ENCODE results near the gene ETNK2.
"Not testable (repeated sequence)": the region's sequence is repeated elsewhere in the genome, so short reads cannot be mapped to it uniquely, and the experiment has no call there.

ETNK2 gene

DNA sequence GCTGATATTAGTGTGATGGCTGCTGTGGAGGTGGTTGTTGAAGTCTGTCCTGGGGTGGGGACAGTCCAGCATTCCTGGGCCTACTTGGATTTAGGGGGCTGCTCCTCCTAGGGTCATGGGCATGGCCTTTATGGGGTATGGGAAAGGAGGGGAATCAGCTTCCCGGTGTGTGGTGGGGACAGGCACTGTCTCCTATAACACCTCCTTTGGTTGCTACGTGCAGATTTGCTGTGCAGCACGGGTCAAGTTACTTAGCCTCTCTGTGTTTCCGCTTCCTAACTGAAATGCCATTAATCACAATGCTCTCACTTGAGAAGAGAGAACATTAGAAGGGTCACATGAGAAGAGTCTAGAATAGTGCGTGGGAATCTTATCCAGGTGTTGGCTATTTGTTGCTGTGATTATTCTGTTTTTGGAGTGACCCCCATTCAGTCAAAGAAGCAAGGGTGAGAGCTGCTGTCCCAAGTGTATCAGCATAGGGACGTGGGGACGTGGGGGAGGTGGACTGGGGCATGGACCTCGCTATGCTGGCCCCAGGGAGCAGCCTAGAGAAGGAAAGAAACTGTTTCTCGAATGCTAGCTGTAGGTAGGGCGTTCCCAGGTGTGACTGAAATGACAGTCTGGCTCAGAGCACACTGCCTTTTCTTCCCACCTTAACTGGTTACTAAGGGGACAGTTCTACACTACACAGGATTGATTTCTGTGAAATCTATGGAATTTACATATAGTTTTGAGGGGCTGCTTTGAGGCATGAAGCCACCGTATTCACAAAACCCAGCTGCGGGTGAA, 59.0 kb downstream of the ETNK2 start:
- H3K27ac ChIP-seq (ENCODE audit: low read depth, low read length): no peak overlapping the region
- no peaks in the 10 kb centered on the region for H3K9me3 ChIP-seq (ENCODE audit: control insufficient read depth in 5 of 5, low read length in 5 of 5)
- no peak overlapping the region for H3K4me3 ChIP-seq (ENCODE audit: low read depth in 1 of 5, low read length in 5 of 5)
- peaks cover 20 to 68% (median 36%) of the 10 kb centered on the region in 5 donors for H3K4me1 ChIP-seq (ENCODE audit: control insufficient read depth in 5 of 5, insufficient read depth in 5 of 5, low read length in 5 of 5)
- H3K9ac ChIP-seq (ENCODE audit: low read length in 5 of 5): no peak overlapping the region
- H3K36me3 ChIP-seq (ENCODE audit: control insufficient read depth in 5 of 5, insufficient read depth in 5 of 5, low read length in 5 of 5): no peaks in the 10 kb centered on the region
- H3K27me3 ChIP-seq (ENCODE audit: control insufficient read depth in 5 of 5, insufficient read depth in 4 of 5, low read length in 5 of 5): no peaks in the 10 kb centered on the region

DNA sequence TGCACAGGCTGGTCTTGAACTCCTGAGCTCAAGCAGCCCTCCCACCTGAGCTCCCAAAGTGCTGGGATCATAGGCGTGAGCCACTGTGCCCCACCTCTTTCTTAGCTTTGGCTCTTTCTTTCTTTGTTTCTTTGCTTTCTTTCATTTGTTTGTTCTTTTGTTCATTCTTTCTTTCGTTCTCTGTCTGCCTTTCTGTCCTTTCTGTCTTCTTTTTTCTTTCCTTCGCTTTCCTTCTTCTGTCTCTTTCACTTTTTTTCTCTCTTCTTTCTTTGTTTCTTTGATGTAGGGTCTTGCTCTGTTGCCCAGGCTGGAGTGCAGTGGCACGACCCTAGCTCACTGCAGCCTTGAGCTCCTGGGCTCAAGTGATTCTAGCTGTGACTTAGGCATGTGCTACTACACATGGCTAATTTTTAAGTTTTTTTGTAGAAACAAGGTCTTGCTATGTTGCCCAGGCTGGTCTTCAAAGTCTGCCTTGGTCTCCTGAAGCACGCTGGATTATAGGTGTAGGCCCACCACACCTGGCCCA, 60.0 kb downstream of the ETNK2 start:
- peaks cover 27 to 78% (median 44%) of the 10 kb centered on the region in 5 donors for H3K4me1 ChIP-seq (ENCODE audit: control insufficient read depth in 5 of 5, insufficient read depth in 5 of 5, low read length in 5 of 5)
- H3K36me3 ChIP-seq (ENCODE audit: control insufficient read depth in 5 of 5, insufficient read depth in 5 of 5, low read length in 5 of 5): no peaks in the 10 kb centered on the region
- no peak overlapping the region for H3K9ac ChIP-seq (ENCODE audit: low read length in 5 of 5)
- H3K27me3 ChIP-seq (ENCODE audit: control insufficient read depth in 5 of 5, insufficient read depth in 4 of 5, low read length in 5 of 5): no peaks in the 10 kb centered on the region
- H3K9me3 ChIP-seq (ENCODE audit: control insufficient read depth in 5 of 5, low read length in 5 of 5): no peaks in the 10 kb centered on the region
- H3K27ac ChIP-seq (ENCODE audit: low read depth, low read length): no peak overlapping the region
- H3K4me3 ChIP-seq (ENCODE audit: low read depth in 1 of 5, low read length in 5 of 5): no peak overlapping the region

DNA sequence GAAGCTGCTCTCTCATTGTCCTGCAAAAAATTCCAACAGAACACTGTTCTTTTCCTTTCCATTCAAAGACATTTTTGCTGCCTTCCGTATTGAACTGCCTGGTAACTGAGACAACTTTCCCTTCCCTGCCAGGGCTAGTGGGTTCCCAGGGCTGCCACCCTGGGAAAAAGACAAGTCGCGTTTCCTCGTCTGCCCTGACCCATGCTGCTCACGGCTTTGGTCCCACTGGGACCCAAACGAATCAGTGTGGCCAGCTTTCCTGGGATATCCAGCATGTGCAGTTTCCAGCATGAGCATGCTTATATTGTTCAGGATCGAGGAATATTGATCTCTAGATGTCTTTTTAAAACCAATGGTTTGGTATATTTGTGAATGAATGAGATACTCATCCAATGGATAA, 60.8 kb downstream of the ETNK2 start:
- Histone ChIP-seq H3K27ac (ENCODE audit: low read depth, low read length) (no peak overlapping the region), H3K9ac (ENCODE audit: low read length in 5 of 5) (peak overlapping the region in 2 of 5 donors; percentile 28 to 35), H3K4me1 (ENCODE audit: control insufficient read depth in 5 of 5, insufficient read depth in 5 of 5, low read length in 5 of 5) (peaks cover 27 to 81% (median 44%) of the 10 kb centered on the region in 5 donors)

DNA sequence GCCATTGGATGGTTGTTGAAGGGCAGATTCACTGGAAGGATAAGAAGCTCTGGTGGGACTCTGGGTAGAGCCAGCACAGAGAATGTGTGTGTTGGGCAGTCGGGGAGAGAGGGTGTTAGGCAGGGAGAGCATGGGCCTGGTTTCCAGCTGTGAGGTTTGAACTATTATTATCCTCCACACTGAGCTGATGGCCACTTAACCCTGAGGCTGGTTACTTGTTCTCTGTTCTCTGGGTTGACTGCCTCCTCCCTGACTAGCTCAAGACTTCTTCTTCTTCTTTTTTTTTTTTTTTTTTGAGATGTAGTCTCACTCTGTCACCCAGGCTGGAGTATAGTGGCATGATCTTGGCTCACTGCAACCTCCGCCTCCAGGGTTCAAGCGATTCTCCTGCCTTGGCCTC, 61.7 kb downstream of the ETNK2 start:
- not testable (repeated sequence) for H3K27me3 ChIP-seq (ENCODE audit: control insufficient read depth in 5 of 5, insufficient read depth in 4 of 5, low read length in 5 of 5); H3K4me3 ChIP-seq (ENCODE audit: low read depth in 1 of 5, low read length in 5 of 5); H3K36me3 ChIP-seq (ENCODE audit: control insufficient read depth in 5 of 5, insufficient read depth in 5 of 5, low read length in 5 of 5); H3K9me3 ChIP-seq (ENCODE audit: control insufficient read depth in 5 of 5, low read length in 5 of 5); H3K9ac ChIP-seq (ENCODE audit: low read length in 5 of 5)
- Histone ChIP-seq H3K27ac (ENCODE audit: low read depth, low read length) (peak overlapping the region; percentile 81), H3K4me1 (ENCODE audit: control insufficient read depth in 5 of 5, insufficient read depth in 5 of 5, low read length in 5 of 5) (peaks cover 27 to 77% (median 44%) of the 10 kb centered on the region in 5 donors)

More for the DNA sequence above, 60.8 kb downstream of the ETNK2 start:
- no peaks in the 10 kb centered on the region for H3K27me3 ChIP-seq (ENCODE audit: control insufficient read depth in 5 of 5, insufficient read depth in 4 of 5, low read length in 5 of 5)
- H3K36me3 ChIP-seq (ENCODE audit: control insufficient read depth in 5 of 5, insufficient read depth in 5 of 5, low read length in 5 of 5): no peaks in the 10 kb centered on the region
- H3K4me3 ChIP-seq (ENCODE audit: low read depth in 1 of 5, low read length in 5 of 5): no peak overlapping the region
- no peaks in the 10 kb centered on the region for H3K9me3 ChIP-seq (ENCODE audit: control insufficient read depth in 5 of 5, low read length in 5 of 5)

DNA sequence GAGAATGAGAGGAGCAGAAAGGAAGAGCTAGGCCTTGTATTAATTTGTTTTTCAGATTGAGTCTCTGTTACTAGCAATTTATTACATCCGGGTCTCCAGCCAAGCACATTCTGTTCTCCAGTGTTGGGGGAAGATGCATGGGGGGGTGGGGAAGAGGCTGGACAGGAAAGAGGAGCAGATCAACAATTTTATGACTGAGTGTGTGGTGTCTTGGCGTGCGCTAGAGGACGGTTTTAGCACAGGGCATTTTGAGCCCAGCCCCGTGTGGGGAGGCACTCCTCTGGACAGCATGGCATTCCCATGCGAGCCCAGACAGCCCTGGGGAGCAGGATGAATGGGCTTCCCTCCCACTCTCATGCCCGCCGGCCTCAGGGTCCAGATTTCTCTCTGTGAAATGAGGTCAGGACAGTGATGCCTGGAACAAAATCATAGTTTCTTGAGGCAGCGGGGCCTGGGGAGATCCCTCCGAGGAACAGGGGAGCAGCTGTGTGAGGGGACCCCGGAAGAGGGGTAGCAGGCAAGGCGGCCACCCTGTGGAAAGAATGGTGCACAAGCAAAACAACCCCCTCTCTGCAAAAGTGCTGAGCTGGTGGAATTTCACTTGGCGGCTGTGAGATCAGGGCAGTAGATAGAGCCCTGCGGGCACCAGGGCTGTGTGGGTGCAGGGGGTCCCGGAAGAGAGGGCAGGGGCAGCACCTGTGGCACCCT, 62.6 kb downstream of the ETNK2 start:
- Histone ChIP-seq H3K9ac (ENCODE audit: low read length in 5 of 5) (peak overlapping the region in 3 of 5 donors; percentile 11 to 40 (median 34)), H3K4me3 (ENCODE audit: low read depth in 1 of 5, low read length in 5 of 5) (peak overlapping the region in 1 of 5 donors; percentile 1), H3K4me1 (ENCODE audit: control insufficient read depth in 5 of 5, insufficient read depth in 5 of 5, low read length in 5 of 5) (peaks cover 25 to 77% (median 46%) of the 10 kb centered on the region in 5 donors)

DNA sequence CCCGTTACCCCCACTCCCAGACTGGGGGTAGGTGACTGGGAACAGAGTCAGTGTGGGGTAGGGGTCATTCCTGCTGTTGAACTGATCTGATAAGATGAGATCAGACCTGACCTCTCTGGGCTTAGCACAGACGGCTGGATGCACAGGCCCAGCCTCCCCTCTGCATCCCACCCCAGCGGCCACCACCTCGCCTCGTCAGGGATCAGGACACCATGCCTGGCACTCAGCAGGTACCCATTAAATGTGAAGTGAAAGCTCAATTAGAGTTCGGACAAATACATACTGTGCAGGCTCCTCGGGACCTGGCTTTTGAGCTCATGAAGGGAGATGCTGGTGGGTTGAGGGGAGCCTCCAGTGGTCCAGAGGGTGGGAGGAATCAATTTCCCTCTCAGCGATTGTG, 63.2 kb downstream of the ETNK2 start:
- Histone ChIP-seq H3K9ac (ENCODE audit: low read length in 5 of 5) (peak overlapping the region in 3 of 5 donors; percentile 34 to 54 (median 40)), H3K27ac (ENCODE audit: low read depth, low read length) (peak overlapping the region; percentile 81), H3K4me1 (ENCODE audit: control insufficient read depth in 5 of 5, insufficient read depth in 5 of 5, low read length in 5 of 5) (peaks cover 24 to 78% (median 48%) of the 10 kb centered on the region in 5 donors), H3K36me3 (ENCODE audit: control insufficient read depth in 5 of 5, insufficient read depth in 5 of 5, low read length in 5 of 5) (no peaks in the 10 kb centered on the region), H3K9me3 (ENCODE audit: control insufficient read depth in 5 of 5, low read length in 5 of 5) (no peaks in the 10 kb centered on the region), H3K27me3 (ENCODE audit: control insufficient read depth in 5 of 5, insufficient read depth in 4 of 5, low read length in 5 of 5) (no peaks in the 10 kb centered on the region), H3K4me3 (ENCODE audit: low read depth in 1 of 5, low read length in 5 of 5) (peak overlapping the region in 3 of 5 donors; percentile 1 to 19 (median 4))

More for the DNA sequence above, 62.6 kb downstream of the ETNK2 start:
- Histone ChIP-seq H3K27ac (ENCODE audit: low read depth, low read length) (peak overlapping the region; percentile 81), H3K36me3 (ENCODE audit: control insufficient read depth in 5 of 5, insufficient read depth in 5 of 5, low read length in 5 of 5) (no peaks in the 10 kb centered on the region), H3K9me3 (ENCODE audit: control insufficient read depth in 5 of 5, low read length in 5 of 5) (no peaks in the 10 kb centered on the region), H3K27me3 (ENCODE audit: control insufficient read depth in 5 of 5, insufficient read depth in 4 of 5, low read length in 5 of 5) (no peaks in the 10 kb centered on the region)

DNA sequence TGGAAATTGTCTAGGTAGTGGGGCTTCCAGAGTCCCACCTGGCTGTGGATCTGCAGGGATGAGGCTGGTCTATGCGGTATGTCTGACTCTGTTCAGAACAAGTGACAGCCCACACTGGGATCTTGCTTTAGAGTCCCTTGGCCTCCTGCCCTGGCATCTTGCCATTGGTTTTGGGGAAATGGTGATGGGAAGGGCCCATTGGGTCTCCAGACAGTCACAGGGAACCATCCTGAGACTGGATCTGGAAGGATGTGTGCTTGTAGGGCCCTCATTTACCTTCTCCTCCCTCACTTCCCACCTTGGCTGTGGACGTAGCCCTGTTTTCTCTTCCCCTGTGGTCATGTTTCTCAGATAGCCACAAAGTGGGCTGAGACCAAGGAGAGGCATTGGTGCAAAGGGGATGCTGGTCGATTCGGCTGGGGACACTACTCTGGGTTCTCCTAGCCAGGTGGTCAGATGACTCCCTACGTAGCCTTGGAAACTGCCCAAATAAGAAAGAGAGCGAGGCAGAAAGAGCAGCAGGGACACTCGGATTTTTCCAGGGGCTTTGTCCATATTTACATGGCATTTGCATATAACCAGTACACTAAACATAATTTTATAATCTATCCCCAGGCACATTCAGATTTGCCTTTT, 63.8 kb downstream of the ETNK2 start:
- H3K27me3 ChIP-seq (ENCODE audit: control insufficient read depth in 5 of 5, insufficient read depth in 4 of 5, low read length in 5 of 5): no peaks in the 10 kb centered on the region
- no peaks in the 10 kb centered on the region for H3K9me3 ChIP-seq (ENCODE audit: control insufficient read depth in 5 of 5, low read length in 5 of 5)
- no peaks in the 10 kb centered on the region for H3K36me3 ChIP-seq (ENCODE audit: control insufficient read depth in 5 of 5, insufficient read depth in 5 of 5, low read length in 5 of 5)
- H3K4me1 ChIP-seq (ENCODE audit: control insufficient read depth in 5 of 5, insufficient read depth in 5 of 5, low read length in 5 of 5): peaks cover 24 to 78% (median 48%) of the 10 kb centered on the region in 5 donors
- peak overlapping the region in 3 of 5 donors; percentile 1 to 19 (median 6) for H3K4me3 ChIP-seq (ENCODE audit: low read depth in 1 of 5, low read length in 5 of 5)
- H3K27ac ChIP-seq (ENCODE audit: low read depth, low read length): peak overlapping the region; percentile 81
- H3K9ac ChIP-seq (ENCODE audit: low read length in 5 of 5): peak overlapping the region in 3 of 5 donors; percentile 4 to 54 (median 40)

DNA sequence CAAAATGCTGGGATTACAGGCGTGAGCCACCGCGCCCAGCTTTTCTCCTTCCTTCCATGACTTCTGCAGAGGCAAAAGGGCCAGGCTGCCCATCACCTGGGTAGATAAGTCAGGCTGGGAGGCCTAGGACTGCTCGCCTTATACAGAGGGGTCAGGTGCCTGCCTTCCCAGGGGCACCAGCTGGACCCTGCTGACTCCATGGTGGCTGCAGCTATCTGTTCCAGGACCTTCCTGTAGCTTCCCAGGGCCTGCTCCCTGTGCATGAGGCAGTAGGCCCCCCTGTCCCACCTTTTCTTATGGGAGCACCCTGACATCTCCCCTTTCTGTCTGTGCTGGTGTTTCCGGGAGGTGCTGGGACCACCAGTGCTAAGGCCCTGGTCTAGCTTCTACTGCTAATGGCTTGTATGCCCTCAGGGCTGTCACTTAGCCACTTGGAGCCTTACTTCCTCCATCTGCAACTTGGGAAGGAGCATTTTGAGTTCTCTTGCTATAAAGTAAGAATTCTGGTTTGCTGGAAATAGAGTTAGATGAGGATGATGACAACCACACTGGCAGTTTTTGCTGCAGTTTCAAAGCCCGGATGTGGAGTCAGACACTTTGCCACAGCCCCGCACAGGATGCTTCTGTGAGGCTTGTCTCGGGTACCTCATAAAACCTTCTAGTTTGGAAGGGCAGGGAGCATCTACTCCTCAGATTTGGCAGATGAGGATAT, 64.5 kb downstream of the ETNK2 start:
- Histone ChIP-seq H3K9ac (ENCODE audit: low read length in 5 of 5) (peak overlapping the region in 3 of 5 donors; percentile 4 to 40 (median 11)), H3K27me3 (ENCODE audit: control insufficient read depth in 5 of 5, insufficient read depth in 4 of 5, low read length in 5 of 5) (no peaks in the 10 kb centered on the region), H3K27ac (ENCODE audit: low read depth, low read length) (peak overlapping the region; percentile 81), H3K9me3 (ENCODE audit: control insufficient read depth in 5 of 5, low read length in 5 of 5) (no peaks in the 10 kb centered on the region), H3K4me3 (ENCODE audit: low read depth in 1 of 5, low read length in 5 of 5) (peak overlapping the region in 1 of 5 donors; percentile 2), H3K4me1 (ENCODE audit: control insufficient read depth in 5 of 5, insufficient read depth in 5 of 5, low read length in 5 of 5) (peaks cover 24 to 78% (median 49%) of the 10 kb centered on the region in 5 donors), H3K36me3 (ENCODE audit: control insufficient read depth in 5 of 5, insufficient read depth in 5 of 5, low read length in 5 of 5) (no peaks in the 10 kb centered on the region)

DNA sequence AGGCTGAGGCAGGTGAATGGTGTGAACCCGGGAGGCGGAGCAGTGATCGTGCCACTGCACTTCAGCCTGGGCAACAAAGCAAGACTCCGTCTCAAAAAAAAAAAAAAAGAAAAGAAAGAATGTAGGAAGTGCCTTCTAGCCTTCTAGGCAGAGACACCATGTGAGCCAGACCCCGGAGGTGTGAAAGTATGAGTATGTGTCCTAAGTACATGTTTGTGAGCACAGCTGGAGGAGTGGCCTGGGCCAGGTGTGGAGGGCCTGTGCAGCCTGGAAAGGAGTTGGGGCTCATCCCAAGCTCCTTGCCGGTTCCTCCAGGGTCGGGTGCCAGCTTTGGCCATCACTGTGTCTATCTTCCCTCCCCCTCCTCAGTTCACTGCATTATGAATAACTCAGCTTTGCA, 66.0 kb downstream of the ETNK2 start:
- H3K36me3 ChIP-seq (ENCODE audit: control insufficient read depth in 5 of 5, insufficient read depth in 5 of 5, low read length in 5 of 5): no peaks in the 10 kb centered on the region
- peaks cover 18 to 77% (median 52%) of the 10 kb centered on the region in 5 donors for H3K4me1 ChIP-seq (ENCODE audit: control insufficient read depth in 5 of 5, insufficient read depth in 5 of 5, low read length in 5 of 5)
- H3K27me3 ChIP-seq (ENCODE audit: control insufficient read depth in 5 of 5, insufficient read depth in 4 of 5, low read length in 5 of 5): no peaks in the 10 kb centered on the region
- no peaks in the 10 kb centered on the region for H3K9me3 ChIP-seq (ENCODE audit: control insufficient read depth in 5 of 5, low read length in 5 of 5)
- no peak overlapping the region for H3K4me3 ChIP-seq (ENCODE audit: low read depth in 1 of 5, low read length in 5 of 5)
- no peak overlapping the region for H3K9ac ChIP-seq (ENCODE audit: low read length in 5 of 5)
- H3K27ac ChIP-seq (ENCODE audit: low read depth, low read length): no peak overlapping the region
